Naive B cell (primary cell): ENCODE data around the gene C3AR1. TPM values are rescaled to one million over a fixed set of nuclear protein-coding genes. Genes with fewer than 3 reads are reported as not detected.
A peak's percentile ranks its signal among the peaks of the same experiment; 100 is the strongest.
"Not testable (repeated sequence)": the region's sequence is repeated elsewhere in the genome, so short reads cannot be mapped to it uniquely, and the experiment has no call there.

Source experiments
- ATAC-seq, 2 donors: fragments of 150-1000 bp; cut with Tn5 transposase; 2 replicates each; pipeline ENCODE4 v1.10.0; 2021; ENCODE audit warnings: low read depth in 2 of 2, mild to moderate bottlenecking in 2 of 2, moderate library complexity in 2 of 2
- DNase-seq: peaks from one replicate; pipeline ENCODE4 v3.0.0; 2022
- H3K27ac Mint-ChIP-seq, 6 donors: one replicate each; pipeline ENCODE4 v1.8.0; 2020 to 2022; ENCODE audit warnings: mild to moderate bottlenecking in 6 of 6, mixed read lengths in 6 of 6, moderate library complexity in 5 of 6, inconsistent platforms in 2 of 6
- H3K27me3 Mint-ChIP-seq, 3 donors: one replicate each; pipeline ENCODE4 v1.8.0; 2021 to 2022; ENCODE audit warnings: mixed read lengths in 3 of 3, mild to moderate bottlenecking in 1 of 3
- H3K36me3 Mint-ChIP-seq, 2 donors: one replicate each; pipeline ENCODE4 v1.8.0; 2020 to 2022; ENCODE audit warnings: mixed read lengths in 2 of 2, inconsistent platforms in 1 of 2, mild to moderate bottlenecking in 1 of 2
- H3K4me1 Mint-ChIP-seq, 3 donors: one replicate each; pipeline ENCODE4 v1.8.0; 2020 to 2022; ENCODE audit warnings: mixed read lengths in 3 of 3, inconsistent platforms in 1 of 3, mild to moderate bottlenecking in 1 of 3, moderate library complexity in 1 of 3
- H3K4me3 Mint-ChIP-seq, 8 donors: one replicate each; pipeline ENCODE4 v1.8.0; 2020 to 2022; ENCODE audit warnings: mild to moderate bottlenecking in 8 of 8, mixed read lengths in 8 of 8, moderate library complexity in 8 of 8, inconsistent platforms in 2 of 8
- H3K9me3 Mint-ChIP-seq, 7 donors: one replicate each; pipeline ENCODE4 v1.8.0; 2020 to 2022; ENCODE audit warnings: mixed read lengths in 7 of 7, mild to moderate bottlenecking in 5 of 7, inconsistent platforms in 2 of 7, moderate library complexity in 1 of 7
- polyA plus RNA-seq, 6 donors: library from polyadenylated mRNA; unstranded; fragments of 300-500 nt; fragmentation: Illumina TruSeq; gene quantifications; one replicate each; pipeline ENCODE4 v1.2.3, GENCODE V29; 2021; ENCODE audit warnings: low read depth in 6 of 6

The C3AR1 gene
- polyA plus RNA-seq, 6 donors from 2014 or later: 0.23 to 0.43 TPM; not detected in 4

- peak; percentile 51 for DNase-seq
- no peaks in the 10 kb centered on the region for H3K27me3 Mint-ChIP-seq
- peak overlapping the region; percentile 3 to 100 (median 52) for H3K4me3 Mint-ChIP-seq
- H3K27ac Mint-ChIP-seq: peak overlapping the region; percentile 53 to 99 (median 94)
- ATAC-seq: peak in 1 of 2 donors; percentile 13
- H3K36me3 Mint-ChIP-seq: peaks cover 0 to under 1% of the 10 kb centered on the region in 2 donors
- peaks cover 33 to 52% (median 44%) of the 10 kb centered on the region in 3 donors for H3K4me1 Mint-ChIP-seq
- H3K9me3 Mint-ChIP-seq: no peaks in the 10 kb centered on the region
Observed at GRCh38 chr12:8080120-8080519, 14.0 kb upstream of the C3AR1 start.

- no peak for ATAC-seq
- Mint-ChIP-seq H3K27me3 (no peaks in the 10 kb centered on the region), H3K36me3 (no peaks in the 10 kb centered on the region), H3K27ac (peak overlapping the region in 4 of 6 donors; percentile 21 to 96 (median 48)), H3K4me1 (peaks cover 25 to 43% (median 33%) of the 10 kb centered on the region in 3 donors), H3K9me3 (no peaks in the 10 kb centered on the region), H3K4me3 (peak overlapping the region in 1 of 8 donors; percentile 83)
- no peak for DNase-seq
Observed at GRCh38 chr12:8078916-8079315, 12.8 kb upstream of the C3AR1 start.

GRCh38 chr12:8078398-8078797 lies 12.2 kb upstream of the C3AR1 start:
- ATAC-seq (no peak), DNase-seq (peak; percentile 19)
- peak overlapping the region in 4 of 6 donors; percentile 29 to 96 (median 70) for H3K27ac Mint-ChIP-seq
- peaks cover 25 to 38% (median 28%) of the 10 kb centered on the region in 3 donors for H3K4me1 Mint-ChIP-seq
- H3K27me3 Mint-ChIP-seq: no peaks in the 10 kb centered on the region
- H3K9me3 Mint-ChIP-seq: no peaks in the 10 kb centered on the region
- peak overlapping the region in 1 of 8 donors; percentile 83 for H3K4me3 Mint-ChIP-seq
- no peaks in the 10 kb centered on the region for H3K36me3 Mint-ChIP-seq

- no peaks in the 10 kb centered on the region for H3K36me3 Mint-ChIP-seq
- peak overlapping the region in 1 of 6 donors; percentile 56 for H3K27ac Mint-ChIP-seq
- no peak for DNase-seq
- H3K4me3 Mint-ChIP-seq: no peak overlapping the region
- H3K27me3 Mint-ChIP-seq: no peaks in the 10 kb centered on the region
- ATAC-seq: no peak
- H3K4me1 Mint-ChIP-seq: peaks cover 16 to 26% (median 16%) of the 10 kb centered on the region in 3 donors
- H3K9me3 Mint-ChIP-seq: no peaks in the 10 kb centered on the region
Observed at GRCh38 chr12:8077207-8077606, 11.0 kb upstream of the C3AR1 start.

- Mint-ChIP-seq H3K27me3 (peaks cover 0 to 5% (median 0%) of the 10 kb centered on the region in 3 donors), H3K4me1 (peaks cover 13 to 19% (median 15%) of the 10 kb centered on the region in 3 donors), H3K36me3 (no peaks in the 10 kb centered on the region), H3K9me3 (no peaks in the 10 kb centered on the region), H3K4me3 (no peak overlapping the region), H3K27ac (no peak overlapping the region)
- ATAC-seq (no peak), DNase-seq (no peak)
Observed at GRCh38 chr12:8076366-8076765, 10.2 kb upstream of the C3AR1 start.

- no peak overlapping the region for H3K27ac Mint-ChIP-seq
- peaks cover 0 to 5% (median 0%) of the 10 kb centered on the region in 3 donors for H3K27me3 Mint-ChIP-seq
- no peaks in the 10 kb centered on the region for H3K9me3 Mint-ChIP-seq
- H3K4me3 Mint-ChIP-seq: no peak overlapping the region
- DNase-seq (no peak), ATAC-seq (no peak)
- H3K4me1 Mint-ChIP-seq: peaks cover 9 to 14% (median 13%) of the 10 kb centered on the region in 3 donors
- no peaks in the 10 kb centered on the region for H3K36me3 Mint-ChIP-seq
Observed at GRCh38 chr12:8075935-8076334, 9.8 kb upstream of the C3AR1 start.

GRCh38 chr12:8071820-8072219 lies 5.7 kb upstream of the C3AR1 start:
- not testable (repeated sequence) for ATAC-seq, H3K27ac Mint-ChIP-seq, H3K4me3 Mint-ChIP-seq, H3K9me3 Mint-ChIP-seq, DNase-seq, H3K27me3 Mint-ChIP-seq, H3K36me3 Mint-ChIP-seq, H3K4me1 Mint-ChIP-seq

GRCh38 chr12:8069582-8069981 lies 3.4 kb upstream of the C3AR1 start:
- DNase-seq (no peak), ATAC-seq (no peak)
- Mint-ChIP-seq H3K4me1 (peaks cover 10 to 13% (median 12%) of the 10 kb centered on the region in 3 donors), H3K27ac (no peak overlapping the region), H3K9me3 (no peaks in the 10 kb centered on the region), H3K4me3 (no peak overlapping the region), H3K36me3 (no peaks in the 10 kb centered on the region), H3K27me3 (peaks cover 0 to 5% (median 0%) of the 10 kb centered on the region in 3 donors)

- Mint-ChIP-seq H3K9me3 (no peaks in the 10 kb centered on the region), H3K27ac (no peak overlapping the region), H3K4me3 (no peak overlapping the region)
Observed at GRCh38 chr12:8064131-8064530, 2.0 kb downstream of the C3AR1 start.

GRCh38 chr12:8058506-8058905 lies 7.7 kb downstream of the C3AR1 start:
- Mint-ChIP-seq H3K4me1 (no peaks in the 10 kb centered on the region), H3K9me3 (no peaks in the 10 kb centered on the region), H3K27ac (no peak overlapping the region), H3K36me3 (peaks cover 16 to 22% of the 10 kb centered on the region in 2 donors), H3K4me3 (no peak overlapping the region), H3K27me3 (no peaks in the 10 kb centered on the region)
- ATAC-seq: no peak
- DNase-seq: no peak

More at GRCh38 chr12:8064131-8064530, 2.0 kb downstream of the C3AR1 start:
- no peaks in the 10 kb centered on the region for H3K36me3 Mint-ChIP-seq
- H3K27me3 Mint-ChIP-seq: no peaks in the 10 kb centered on the region
- H3K4me1 Mint-ChIP-seq: peaks cover 10 to 13% (median 12%) of the 10 kb centered on the region in 3 donors
- ATAC-seq (no peak), DNase-seq (no peak)

GRCh38 chr12:8057839-8058238 lies 8.3 kb downstream of the C3AR1 start:
- Mint-ChIP-seq H3K4me3 (no peak overlapping the region), H3K4me1 (no peaks in the 10 kb centered on the region), H3K27me3 (no peaks in the 10 kb centered on the region), H3K9me3 (no peaks in the 10 kb centered on the region), H3K27ac (no peak overlapping the region), H3K36me3 (peaks cover 19 to 23% of the 10 kb centered on the region in 2 donors)
- ATAC-seq: no peak
- no peak for DNase-seq

GRCh38 chr12:8057306-8057705 lies 8.9 kb downstream of the C3AR1 start:
- no peak for DNase-seq
- Mint-ChIP-seq H3K4me1 (peaks cover 0 to 3% (median 0%) of the 10 kb centered on the region in 3 donors), H3K27ac (no peak overlapping the region), H3K36me3 (peaks cover 24 to 28% of the 10 kb centered on the region in 2 donors), H3K9me3 (no peaks in the 10 kb centered on the region), H3K4me3 (no peak overlapping the region), H3K27me3 (no peaks in the 10 kb centered on the region)
- ATAC-seq: no peak

GRCh38 chr12:8054816-8055215 lies 11.3 kb downstream of the C3AR1 start:
- ATAC-seq (no peak), DNase-seq (no peak)
- Mint-ChIP-seq H3K4me3 (no peak overlapping the region), H3K9me3 (no peaks in the 10 kb centered on the region), H3K27ac (no peak overlapping the region), H3K36me3 (peaks cover 32 to 33% of the 10 kb centered on the region in 2 donors), H3K4me1 (peaks cover 14 to 15% (median 14%) of the 10 kb centered on the region in 3 donors), H3K27me3 (no peaks in the 10 kb centered on the region)

- no peak overlapping the region for H3K4me3 Mint-ChIP-seq
- peaks cover 48 to 53% of the 10 kb centered on the region in 2 donors for H3K36me3 Mint-ChIP-seq
- H3K27ac Mint-ChIP-seq: no peak overlapping the region
- ATAC-seq (no peak), DNase-seq (no peak)
- peaks cover 20 to 22% (median 22%) of the 10 kb centered on the region in 3 donors for H3K4me1 Mint-ChIP-seq
- H3K9me3 Mint-ChIP-seq: no peaks in the 10 kb centered on the region
- no peaks in the 10 kb centered on the region for H3K27me3 Mint-ChIP-seq
Observed at GRCh38 chr12:8052679-8053078, 13.5 kb downstream of the C3AR1 start.
